PFSK-1 (cell line): ENCODE results near the gene MAP3K6.
A peak's percentile ranks its signal among the peaks of the same experiment; 100 is the strongest.

Experiments
- FOXP2 ChIP-seq: optimal IDR thresholded peaks from 2 replicates; pipeline ENCODE3; 2011; ENCODE audit warnings: borderline replicate concordance, control low read depth, inconsistent platforms; ENCODE audit not compliant: insufficient read depth; ENCODE audit errors: extremely low read length, extremely low read depth
- POLR2AphosphoS5 ChIP-seq: IDR thresholded peaks from 2 replicates; pipeline ENCODE4 v1.6.1; 2012; ENCODE audit warnings: low read depth, mild to moderate bottlenecking, control low read depth, low read length, moderate library complexity
- REST ChIP-seq, 2 experiments: IDR thresholded peaks; 2 replicates each; pipeline versions ENCODE4 v1.6.1 to v1.8.0; 2011 to 2012; ENCODE audit warnings: low read depth in 2 of 2, low read length in 2 of 2, control low read depth in 1 of 2, inconsistent platforms in 1 of 2, mild to moderate bottlenecking in 1 of 2, moderate library complexity in 1 of 2; ENCODE audit not compliant: insufficient read depth in 1 of 2
- SIN3A ChIP-seq: IDR thresholded peaks from 2 replicates; pipeline ENCODE4 v1.6.1; 2012; ENCODE audit warnings: mild to moderate bottlenecking, low read length, moderate library complexity, borderline replicate concordance; ENCODE audit not compliant: insufficient read depth
- TAF1 ChIP-seq: IDR thresholded peaks from 2 replicates; pipeline ENCODE4 v1.6.1; 2012; ENCODE audit warnings: low read length, control low read depth, borderline replicate concordance; ENCODE audit not compliant: insufficient read depth

Gene MAP3K6

GRCh38 chr1:27342391-27342777 lies 24.4 kb downstream of the MAP3K6 start:
- no peak for TF ChIP-seq REST (IDR thresholded peaks at IDR 0.05; ENCODE audit: insufficient read depth in 1 of 2, low read depth in 2 of 2, low read length in 2 of 2)
- TF ChIP-seq TAF1: no peak
- TF ChIP-seq FOXP2: no peak
- no peak for TF ChIP-seq POLR2AphosphoS5
- TF ChIP-seq SIN3A: no peak

GRCh38 chr1:27341525-27342252 lies 25.1 kb downstream of the MAP3K6 start, which contains the start of gene SYTL1:
Gene SYTL1 (plus strand): TSS chr1:27342022. CDS start chr1:27345335, 3,313 bp downstream.
- TF ChIP-seq TAF1: no peak
- TF ChIP-seq FOXP2: peak; percentile 38

GRCh38 chr1:27339213-27339612 lies 27.5 kb downstream of the MAP3K6 start:
- TF ChIP-seq SIN3A (no peak), REST (IDR thresholded peaks at IDR 0.05; ENCODE audit: insufficient read depth in 1 of 2, low read depth in 2 of 2, low read length in 2 of 2) (no peak), POLR2AphosphoS5 (no peak), TAF1 (no peak), FOXP2 (no peak)

GRCh38 chr1:27338751-27339150 lies 28.0 kb downstream of the MAP3K6 start:
- TF ChIP-seq FOXP2 (no peak), SIN3A (no peak), REST (IDR thresholded peaks at IDR 0.05; ENCODE audit: insufficient read depth in 1 of 2, low read depth in 2 of 2, low read length in 2 of 2) (no peak), POLR2AphosphoS5 (no peak), TAF1 (no peak)

- no peak for TF ChIP-seq SIN3A
- no peak for TF ChIP-seq TAF1
- TF ChIP-seq REST (IDR thresholded peaks at IDR 0.05; ENCODE audit: insufficient read depth in 1 of 2, low read depth in 2 of 2, low read length in 2 of 2): no peak
- no peak for TF ChIP-seq POLR2AphosphoS5
- TF ChIP-seq FOXP2: no peak
Observed at GRCh38 chr1:27336756-27337155, 30.0 kb downstream of the MAP3K6 start.
